HG02981 (cell line): ENCODE results near the gene TRIM37.
"Not testable (repeated sequence)": the region's sequence is repeated elsewhere in the genome, so short reads cannot be mapped to it uniquely, and the experiment has no call there.

Experiments used
- ATAC-seq: cut with Tn5 transposase; IDR thresholded peaks from one replicate; pipeline ENCODE4 v1.9.1; 2021; ENCODE audit warnings: mild to moderate bottlenecking, moderate library complexity; ENCODE audit not compliant: unreplicated experiment

Gene TRIM37

DNA sequence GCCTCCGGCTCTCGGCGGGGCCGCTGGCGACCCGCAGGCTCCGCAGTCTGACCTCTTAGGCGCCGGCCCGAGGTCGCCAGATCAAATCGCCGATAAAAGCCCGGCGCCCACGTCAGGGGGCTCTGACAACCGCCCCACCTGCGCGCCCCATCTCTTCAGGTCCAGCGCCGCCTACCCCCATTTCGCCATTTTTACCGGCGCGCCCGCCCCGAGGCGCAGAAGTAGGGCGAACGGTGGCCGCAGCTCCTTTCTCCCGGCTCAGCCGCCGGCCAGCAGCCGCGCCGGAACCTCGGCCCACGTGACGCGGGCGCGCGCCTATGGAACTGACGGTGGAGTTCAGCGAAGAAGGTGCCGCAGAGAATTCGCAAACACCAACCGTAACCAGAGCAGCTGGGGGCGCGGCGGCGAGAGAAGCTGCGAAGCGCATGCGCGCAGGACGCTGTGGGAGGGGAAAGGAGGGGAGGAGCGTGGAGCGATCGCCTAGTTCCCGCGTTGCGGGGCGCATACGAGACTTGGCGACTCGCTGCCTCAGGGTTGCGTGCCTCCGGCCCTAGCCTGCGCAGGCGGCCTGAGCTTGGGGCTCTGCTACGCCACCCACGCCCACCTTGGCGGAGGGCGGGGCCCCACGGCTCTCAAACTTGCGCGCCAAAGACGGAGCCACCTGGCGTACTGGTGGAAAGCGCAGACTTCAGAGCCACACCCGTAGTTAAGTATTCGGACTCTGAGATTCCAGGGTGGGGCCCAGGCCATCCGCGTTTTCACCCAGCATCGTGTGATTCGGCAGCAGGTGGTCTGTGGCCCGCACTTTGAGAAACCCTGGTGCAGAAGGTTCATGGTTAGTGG, at the start of gene TRIM37:
Gene TRIM37 (minus strand): TSS at position 418 of the 843 bp plus-strand sequence. CDS start 419 bp downstream, outside the sequence.
- peak; percentile 94 for ATAC-seq

DNA sequence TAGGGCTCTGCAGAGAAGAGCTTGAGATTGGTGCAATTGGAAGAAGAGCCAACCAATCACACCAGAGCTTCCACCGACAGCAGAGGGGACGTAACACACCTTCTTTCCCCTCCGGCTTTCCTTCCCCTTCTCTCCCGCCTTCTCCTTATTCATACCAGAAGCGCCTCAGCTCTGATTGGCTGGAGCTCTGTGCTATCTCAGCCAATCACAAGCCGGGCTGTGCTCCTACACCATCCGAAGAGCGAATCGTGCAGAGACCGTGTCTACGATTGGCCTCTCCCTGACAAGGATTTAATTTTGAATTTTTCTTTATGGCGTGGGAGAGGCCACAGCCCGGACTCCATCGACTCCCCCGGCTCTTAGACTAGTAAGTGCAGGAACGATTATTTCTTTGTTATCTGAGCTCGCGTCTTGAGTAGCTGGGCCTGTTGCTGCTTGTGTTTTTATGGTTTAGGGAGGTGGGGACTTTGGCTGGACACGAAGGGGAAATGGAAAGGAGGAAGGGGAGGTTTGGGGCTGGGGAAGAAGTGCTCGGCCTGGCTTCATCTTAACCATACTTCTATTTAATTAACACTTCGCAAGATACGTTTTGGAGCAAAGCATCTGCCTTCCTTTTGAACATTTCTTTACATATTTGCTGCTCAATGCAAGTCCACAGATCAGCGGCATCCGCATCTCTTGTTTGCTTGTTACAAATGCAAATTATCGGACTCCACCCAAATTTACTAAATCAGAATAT, 48.9 kb upstream of the TRIM37 start, which contains the start of gene PRR11:
Gene PRR11 (plus strand): TSS at position 308 of the 739 bp plus-strand sequence. CDS start 14,007 bp downstream, outside the sequence.
- peak; percentile 86 for ATAC-seq

DNA sequence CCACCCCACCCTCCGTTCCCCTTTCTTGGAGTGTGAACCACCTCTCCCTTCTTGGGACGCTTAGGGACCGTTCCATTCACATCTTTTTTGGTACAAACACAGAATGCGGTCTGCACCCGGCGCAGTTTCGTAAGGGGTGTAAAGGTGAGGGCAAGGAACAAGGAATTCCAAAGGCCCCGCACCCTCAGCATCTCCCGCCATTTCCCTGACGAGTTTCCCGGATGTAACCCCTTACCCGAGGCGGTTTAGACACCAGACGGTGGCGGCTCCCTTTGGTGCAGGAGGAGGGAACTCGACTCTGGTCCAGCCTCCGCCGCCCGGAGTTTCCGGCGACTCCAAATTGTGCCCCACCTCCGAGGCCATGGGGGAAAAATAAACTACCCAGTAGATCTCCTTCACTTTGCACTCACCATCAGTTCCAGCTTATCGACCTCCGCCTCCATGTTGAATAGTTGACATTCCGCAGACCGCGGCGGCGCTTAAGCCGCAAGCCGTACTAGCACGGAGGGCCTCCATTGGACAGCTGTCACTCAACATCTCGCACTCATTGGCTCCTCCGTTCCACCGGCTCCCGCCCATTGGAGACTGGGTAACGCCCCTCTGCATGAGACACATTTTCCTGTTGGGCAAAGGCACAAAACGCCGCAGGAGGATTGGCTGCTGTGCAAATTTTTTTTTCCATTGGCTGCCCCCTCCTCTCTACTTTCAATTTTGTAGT, 48.2 kb upstream of the TRIM37 start, which contains the start of gene SKA2:
Gene SKA2 (minus strand): TSS at position 466 of the 718 bp plus-strand sequence. CDS start 23 bp downstream, at position 443.
- peak; percentile 76 for ATAC-seq

DNA sequence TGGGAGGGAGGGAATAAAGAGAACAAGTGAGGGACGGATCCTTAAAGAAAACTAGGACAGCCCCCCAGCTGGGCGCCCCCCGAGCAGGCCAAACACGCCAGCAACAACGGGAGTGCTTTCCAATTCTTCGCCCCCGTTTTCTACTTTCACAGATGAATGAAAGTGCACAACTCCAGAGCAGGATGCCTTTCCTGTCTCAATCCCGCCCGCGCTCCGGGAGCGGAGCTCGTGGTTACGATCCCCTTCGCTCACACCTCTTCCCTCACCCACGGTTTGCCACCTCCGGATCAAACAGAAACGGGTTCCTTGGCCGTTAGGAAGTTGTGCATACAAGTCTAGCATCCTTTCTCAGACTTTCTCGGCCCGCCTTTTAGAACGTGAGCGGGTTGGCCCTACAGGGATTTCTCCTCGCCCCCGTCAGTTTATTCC, 47.6 kb upstream of the TRIM37 start:
- ATAC-seq = no peak

GRCh38 chr17:59152925-59153324, 46.2 kb upstream of the TRIM37 start:
- no peak for ATAC-seq

DNA sequence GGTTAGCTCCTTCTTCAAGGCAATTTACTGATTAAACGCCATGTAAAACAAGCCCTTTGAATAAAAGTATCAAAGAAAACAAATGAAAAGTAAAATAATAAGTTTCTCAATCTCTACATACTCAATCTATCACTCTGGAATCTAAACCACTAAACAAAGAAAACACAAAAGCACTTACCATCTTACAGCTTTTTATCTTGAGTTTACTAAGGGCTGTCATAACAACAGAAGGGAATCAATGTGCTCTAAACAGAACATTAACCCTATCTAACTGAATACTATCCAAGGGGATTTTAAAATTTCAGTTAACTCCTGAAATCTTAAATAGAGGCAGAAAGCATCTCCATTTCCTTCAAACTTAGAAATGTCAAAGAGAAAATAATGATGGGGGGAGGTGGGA, 44.9 kb upstream of the TRIM37 start:
- ATAC-seq = no peak

- no peak for ATAC-seq
Observed at GRCh38 chr17:59151006-59151405, 44.3 kb upstream of the TRIM37 start.

GRCh38 chr17:59149841-59150511, 43.3 kb upstream of the TRIM37 start:
- ATAC-seq = no peak

- no peak for ATAC-seq
Observed at GRCh38 chr17:59149051-59149450, 42.4 kb upstream of the TRIM37 start.

- ATAC-seq = no peak
Observed at GRCh38 chr17:59145571-59146096, 39.0 kb upstream of the TRIM37 start.

DNA sequence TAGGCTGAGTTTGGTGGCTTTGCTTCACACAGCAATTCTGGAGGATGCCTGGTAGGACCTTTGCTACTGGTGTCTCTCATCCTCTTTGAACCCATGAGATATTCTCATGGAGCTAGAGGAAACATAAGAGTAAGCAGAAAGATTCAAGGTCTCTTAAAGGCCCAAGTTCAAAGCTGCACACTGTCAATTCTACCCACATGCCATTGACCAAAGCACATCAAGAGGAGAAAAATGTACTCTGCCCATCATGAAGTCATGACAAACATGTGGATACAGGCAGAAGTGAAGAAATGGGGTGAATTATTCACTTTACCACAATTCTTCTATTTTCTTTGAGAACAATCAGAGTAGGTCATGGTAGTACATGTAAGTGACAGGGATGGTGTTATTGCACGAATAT, 35.2 kb upstream of the TRIM37 start:
- ATAC-seq = no peak

GRCh38 chr17:59139939-59140338, 33.3 kb upstream of the TRIM37 start:
- no peak for ATAC-seq

GRCh38 chr17:59138339-59138738, 31.7 kb upstream of the TRIM37 start:
- not testable (repeated sequence) for ATAC-seq

DNA sequence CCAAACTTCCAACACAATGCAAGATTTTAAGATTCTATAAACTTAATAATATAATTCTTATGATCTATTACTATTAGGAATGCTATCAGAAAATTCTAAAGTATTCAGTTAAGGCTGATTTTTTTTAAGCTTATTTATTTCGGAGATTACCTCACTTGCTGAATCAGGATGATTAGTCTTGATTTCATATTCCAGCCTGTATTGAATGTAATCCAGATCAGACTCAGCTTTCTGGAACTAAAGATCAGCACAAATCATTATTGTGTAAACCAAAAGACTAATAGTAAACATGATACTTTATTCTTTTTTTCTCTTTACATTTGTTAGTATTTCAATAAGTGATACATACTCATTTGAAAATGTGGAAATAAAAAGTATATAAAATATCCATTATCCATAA, 24.5 kb upstream of the TRIM37 start:
- no peak for ATAC-seq

DNA sequence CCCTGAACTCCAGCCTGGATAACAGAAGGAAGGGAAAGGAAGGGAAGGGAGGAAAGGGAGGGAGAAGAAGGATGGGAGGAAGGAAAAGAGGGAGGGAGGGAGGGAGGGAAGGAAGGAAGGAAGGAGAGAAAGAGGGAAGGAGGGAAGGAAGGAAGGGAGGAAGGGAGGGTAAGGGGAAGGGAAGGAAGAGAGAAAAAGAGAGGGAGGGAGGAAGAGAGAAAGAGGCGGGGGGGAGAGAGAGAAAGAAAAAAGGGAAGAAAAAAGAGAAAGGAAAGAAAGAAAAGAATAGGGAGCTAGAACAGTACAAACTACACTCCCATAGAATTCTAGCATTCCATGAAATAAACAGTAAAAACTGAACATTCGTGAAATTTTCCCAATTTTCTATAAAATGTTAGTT, 23.1 kb upstream of the TRIM37 start:
- ATAC-seq = no peak

- ATAC-seq = no peak
Observed at GRCh38 chr17:59126809-59127417, 20.2 kb upstream of the TRIM37 start.

- ATAC-seq = no peak
Observed at GRCh38 chr17:59124665-59125064, 18.0 kb upstream of the TRIM37 start.

GRCh38 chr17:59121901-59122480, 15.3 kb upstream of the TRIM37 start:
- ATAC-seq = no peak

- no peak for ATAC-seq
Observed at GRCh38 chr17:59115474-59115873, 8.8 kb upstream of the TRIM37 start.
